ENCODE data around the gene SUSD6.

- TF ChIP-seq CTCF (IDR thresholded peaks at IDR 0.05; ENCODE audit: insufficient read depth, low read length) = no peak
- no peak for TF ChIP-seq REST (IDR thresholded peaks at IDR 0.05; ENCODE audit: insufficient replicate concordance, low read depth)
- no peak for TF ChIP-seq POLR2AphosphoS5 (IDR thresholded peaks at IDR 0.05; ENCODE audit: low read depth)
- TF ChIP-seq SPI1 (IDR thresholded peaks at IDR 0.05; ENCODE audit: borderline replicate concordance, low read depth) = no peak
- TF ChIP-seq GABPA (IDR thresholded peaks at IDR 0.05; ENCODE audit: low read depth) = no peak
Observed at GRCh38 chr14:69699748-69700303, 88.4 kb downstream of the SUSD6 start.
